Loucy (cell line): Measurements from ENCODE around the gene PYY.

Experiments
- CTCF ChIP-seq: fragments of 200-600 bp; sonication (generic); conservative IDR thresholded peaks from 2 replicates; pipeline ENCODE4 v1.5.1; 2014; ENCODE audit warnings: mild to moderate bottlenecking, antibody characterized with exemption, low read length
- EZH2phosphoT487 ChIP-seq: fragments of 200-600 bp; IDR thresholded peaks from 2 replicates; pipeline ENCODE4 v1.6.1; 2018; ENCODE audit warnings: antibody characterized with exemption, mild to moderate bottlenecking, moderate library complexity, borderline replicate concordance

- TF ChIP-seq CTCF (no peak), EZH2phosphoT487 (no peak)
These were observed 45.6 kb downstream of the PYY start for GRCh38 chr17:43907998-43908721.
